Brain microvascular endothelial cell (primary cell): ENCODE results near the gene ENTPD7.

Source experiments
- DNase-seq: peaks from one replicate; pipeline ENCODE4 v3.0.0-alpha.2; 2020
- H3K27ac ChIP-seq: fragments of 250-450 bp; sonication (Bioruptor Pico); 2 replicates; pipeline ENCODE4 v1.5.1; 2020; ENCODE audit warnings: mild to moderate bottlenecking, moderate library complexity
- H3K27me3 ChIP-seq: fragments of 250-450 bp; sonication (Bioruptor Pico); replicated peaks from 2 replicates; pipeline ENCODE4 v1.5.1; 2020; ENCODE audit warnings: mild to moderate bottlenecking
- H3K36me3 ChIP-seq: fragments of 250-450 bp; sonication (Bioruptor Pico); replicated peaks from 2 replicates; pipeline ENCODE4 v1.5.1; 2020; ENCODE audit warnings: mild to moderate bottlenecking
- H3K4me3 ChIP-seq: 2 replicates; pipeline ENCODE4 v1.5.1; 2011; ENCODE audit warnings: low read depth, mild to moderate bottlenecking, control low read depth, low read length, moderate library complexity
- CTCF ChIP-seq: IDR thresholded peaks from 2 replicates; pipeline ENCODE4 v1.5.1; 2011; ENCODE audit warnings: low read depth, mild to moderate bottlenecking, moderate library complexity, low read length, control low read depth, inconsistent platforms; ENCODE audit errors: missing control alignments
- in situ Hi-C: cut with HindIII; loops from 2 replicates; pipeline ENCODE4 v1.10.0; 2017; ENCODE audit warnings: low sequenced_read_pairs, low pct_ligation_motif_present

Gene ENTPD7

GRCh38 chr10:99708428-99709012 lies 49.2 kb downstream of the ENTPD7 start:
- no peak for DNase-seq
- in situ Hi-C loops: no loop called here
- Histone ChIP-seq H3K27me3 (no peaks in the 10 kb centered on the region), H3K27ac (no peak overlapping the region), H3K36me3 (peaks cover 74% of the 10 kb centered on the region), H3K4me3 (no peak overlapping the region)
- no peak for TF ChIP-seq CTCF

- in situ Hi-C loops: no loop called here
- DNase-seq: peak; percentile 12
- Histone ChIP-seq H3K27ac (no peak overlapping the region), H3K4me3 (no peak overlapping the region), H3K36me3 (peaks cover 72% of the 10 kb centered on the region), H3K27me3 (no peaks in the 10 kb centered on the region)
- peak; percentile 6 for TF ChIP-seq CTCF
Observed at GRCh38 chr10:99709480-99710229, 50.3 kb downstream of the ENTPD7 start.

GRCh38 chr10:99711129-99711719 lies 51.9 kb downstream of the ENTPD7 start:
- Histone ChIP-seq H3K27me3 (no peaks in the 10 kb centered on the region), H3K27ac (no peak overlapping the region), H3K36me3 (peaks cover 71% of the 10 kb centered on the region), H3K4me3 (no peak overlapping the region)
- peak; percentile 60 for TF ChIP-seq CTCF
- DNase-seq: peak; percentile 57
- in situ Hi-C loops: no loop called here

GRCh38 chr10:99714446-99714845 lies 55.1 kb downstream of the ENTPD7 start:
- H3K4me3 ChIP-seq: no peak overlapping the region
- peaks cover 67% of the 10 kb centered on the region for H3K36me3 ChIP-seq
- no peak for DNase-seq

GRCh38 chr10:99720387-99720786 lies 61.1 kb downstream of the ENTPD7 start:
- Histone ChIP-seq H3K27ac (no peak overlapping the region), H3K36me3 (peaks cover 50% of the 10 kb centered on the region), H3K27me3 (no peaks in the 10 kb centered on the region), H3K4me3 (no peak overlapping the region)
- TF ChIP-seq CTCF: no peak
- no peak for DNase-seq
- in situ Hi-C loops: no loop called here

More at GRCh38 chr10:99714446-99714845, 55.1 kb downstream of the ENTPD7 start:
- TF ChIP-seq CTCF: no peak
- Histone ChIP-seq H3K27me3 (no peaks in the 10 kb centered on the region), H3K27ac (no peak overlapping the region)
- in situ Hi-C loops: no loop called here
